GM10266 (cell line): ENCODE measurements around the gene KCNA3.
"Not testable (repeated sequence)": the region's sequence is repeated elsewhere in the genome, so short reads cannot be mapped to it uniquely, and the experiment has no call there.

Experiments used
- DNase-seq: peaks from one replicate; pipeline ENCODE4 v3.0.0; 2012; ENCODE audit errors: extremely low spot score
- CTCF ChIP-seq: IDR thresholded peaks from 2 replicates; pipeline ENCODE4 v1.5.1; 2012; ENCODE audit warnings: mild to moderate bottlenecking, low read depth; ENCODE audit not compliant: control insufficient read depth, insufficient read depth; ENCODE audit errors: missing control alignments

The KCNA3 gene

DNA sequence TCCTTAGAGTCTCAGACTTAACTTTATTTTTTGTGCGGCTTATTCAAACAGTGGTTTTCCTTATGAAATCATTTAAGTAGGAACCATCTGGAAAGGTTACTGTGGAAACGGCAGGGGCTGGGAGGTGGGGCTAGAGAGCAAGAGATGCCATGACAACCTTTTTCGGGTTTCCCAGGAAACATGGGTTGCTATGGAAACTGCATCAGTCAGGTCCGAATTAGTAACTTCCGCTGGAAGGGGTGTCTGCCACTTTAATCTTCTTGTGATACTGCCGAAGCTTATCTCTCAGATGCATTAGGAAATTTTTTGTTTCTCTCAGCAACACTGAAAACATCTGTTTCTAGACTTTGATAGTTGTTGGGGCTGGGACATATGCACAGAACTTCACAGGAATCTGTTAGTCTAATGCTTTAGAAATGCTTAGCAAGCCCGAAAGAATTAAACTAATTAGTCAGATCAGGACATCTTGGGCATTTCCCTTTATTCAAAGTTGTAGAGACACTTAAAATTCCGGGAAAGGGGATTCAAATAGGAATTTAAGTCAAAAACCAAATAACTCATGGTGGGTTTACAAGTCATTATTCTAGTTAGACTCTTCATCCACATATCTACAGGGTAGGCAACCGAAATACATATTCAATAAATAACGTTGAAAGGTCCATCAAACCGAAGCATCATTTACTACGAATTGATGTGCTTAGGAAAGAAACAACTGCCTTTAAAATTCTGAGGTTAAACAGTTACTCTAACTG is 2.6 kb downstream of the KCNA3 start:
- peak; percentile 14 for DNase-seq

GRCh38 chr1:110671361-110671760 is 3.4 kb downstream of the KCNA3 start:
- no peak for DNase-seq
- no peak for TF ChIP-seq CTCF

More for the DNA sequence above, 2.6 kb downstream of the KCNA3 start:
- TF ChIP-seq CTCF: no peak

- DNase-seq: no peak
- TF ChIP-seq CTCF: no peak
Observed at GRCh38 chr1:110668549-110668948, 6.2 kb downstream of the KCNA3 start.

DNA sequence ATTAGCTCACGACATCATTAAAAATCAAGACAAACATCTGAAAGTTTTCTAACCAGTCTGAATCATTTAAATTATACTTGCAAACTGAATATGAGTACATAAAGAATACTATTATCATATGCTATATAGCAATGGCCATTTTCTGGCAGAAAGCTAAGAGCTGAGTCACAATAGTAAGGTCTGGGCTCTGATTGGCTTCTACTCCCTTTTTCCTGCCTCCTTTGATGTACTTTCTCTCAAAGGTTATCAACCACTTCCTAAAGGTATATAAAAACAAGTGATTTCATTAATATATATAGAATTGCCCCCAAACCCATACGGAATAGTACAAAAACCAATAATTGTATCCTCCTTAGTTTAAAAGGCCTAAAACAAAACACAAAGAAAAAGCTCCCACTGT is 7.0 kb downstream of the KCNA3 start:
- DNase-seq: no peak
- TF ChIP-seq CTCF: no peak

DNA sequence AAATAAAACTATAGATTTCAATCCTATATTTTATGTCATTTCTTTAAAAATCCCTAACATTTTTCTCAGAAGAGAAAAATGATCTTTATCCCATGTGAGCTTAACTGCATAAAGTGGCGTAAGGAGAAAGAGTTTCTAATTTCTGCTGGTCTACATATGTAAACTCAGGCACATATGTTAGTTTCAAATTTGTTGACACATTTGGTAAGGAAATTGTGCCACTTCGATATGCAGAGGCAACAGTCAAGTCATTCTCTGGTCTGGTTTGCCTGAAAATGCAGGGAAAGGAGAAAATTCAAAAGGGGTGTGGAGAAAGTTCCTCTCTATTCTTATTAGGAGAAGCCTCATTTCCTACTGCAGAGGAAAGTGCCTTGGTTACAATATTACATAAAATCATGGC is 11.5 kb downstream of the KCNA3 start:
- no peak for DNase-seq
- TF ChIP-seq CTCF: no peak

DNA sequence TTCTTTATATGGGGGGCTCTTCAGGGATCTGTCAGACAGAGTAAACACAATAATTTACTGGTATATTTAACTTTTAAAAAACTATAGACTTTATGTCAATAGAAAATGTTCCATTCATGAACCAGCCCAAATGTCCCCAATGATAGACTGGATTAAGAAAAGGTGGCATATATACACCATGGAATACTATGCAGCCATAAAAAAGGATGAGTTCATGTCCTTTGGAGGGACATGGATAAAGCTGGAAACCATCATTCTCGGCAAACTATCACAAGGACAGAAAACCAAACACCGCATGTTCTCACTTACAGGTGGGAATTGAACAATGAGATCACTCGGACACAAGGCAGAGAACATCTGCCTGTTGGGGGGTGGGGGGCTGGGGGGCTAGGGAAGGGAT is 15.2 kb downstream of the KCNA3 start:
- not testable (repeated sequence) for DNase-seq

DNA sequence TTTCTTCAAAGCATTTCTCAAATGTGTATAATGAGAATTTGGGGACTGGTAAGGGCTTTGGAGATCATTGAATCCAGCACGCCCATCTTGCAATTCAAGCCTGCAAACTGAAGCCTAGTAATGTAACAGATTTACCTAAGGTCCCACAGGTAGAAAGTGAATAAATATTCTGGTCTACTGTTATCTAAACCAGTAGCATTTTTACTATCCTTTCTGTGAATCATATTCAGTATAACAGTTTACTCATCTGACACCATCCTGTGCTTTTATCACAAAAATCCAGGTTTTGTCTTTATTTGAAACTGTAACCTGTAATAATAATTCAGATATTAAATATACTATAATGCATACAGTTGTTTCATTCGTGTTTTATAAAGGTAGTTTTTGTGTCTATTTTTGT is 17.4 kb downstream of the KCNA3 start:
- no peak for TF ChIP-seq CTCF
- no peak for DNase-seq

- no peak for DNase-seq
- TF ChIP-seq CTCF: no peak
Observed at GRCh38 chr1:110650609-110651008, 24.1 kb downstream of the KCNA3 start.
